Measurements from ENCODE around the gene TLR7. TPM values are rescaled to one million over a fixed set of nuclear protein-coding genes. Genes with fewer than 3 reads are reported as not detected.

Gene TLR7
- not detected in 5 replicates for total RNA-seq (2022; extraction: Qiagen RNA extraction)

DNA sequence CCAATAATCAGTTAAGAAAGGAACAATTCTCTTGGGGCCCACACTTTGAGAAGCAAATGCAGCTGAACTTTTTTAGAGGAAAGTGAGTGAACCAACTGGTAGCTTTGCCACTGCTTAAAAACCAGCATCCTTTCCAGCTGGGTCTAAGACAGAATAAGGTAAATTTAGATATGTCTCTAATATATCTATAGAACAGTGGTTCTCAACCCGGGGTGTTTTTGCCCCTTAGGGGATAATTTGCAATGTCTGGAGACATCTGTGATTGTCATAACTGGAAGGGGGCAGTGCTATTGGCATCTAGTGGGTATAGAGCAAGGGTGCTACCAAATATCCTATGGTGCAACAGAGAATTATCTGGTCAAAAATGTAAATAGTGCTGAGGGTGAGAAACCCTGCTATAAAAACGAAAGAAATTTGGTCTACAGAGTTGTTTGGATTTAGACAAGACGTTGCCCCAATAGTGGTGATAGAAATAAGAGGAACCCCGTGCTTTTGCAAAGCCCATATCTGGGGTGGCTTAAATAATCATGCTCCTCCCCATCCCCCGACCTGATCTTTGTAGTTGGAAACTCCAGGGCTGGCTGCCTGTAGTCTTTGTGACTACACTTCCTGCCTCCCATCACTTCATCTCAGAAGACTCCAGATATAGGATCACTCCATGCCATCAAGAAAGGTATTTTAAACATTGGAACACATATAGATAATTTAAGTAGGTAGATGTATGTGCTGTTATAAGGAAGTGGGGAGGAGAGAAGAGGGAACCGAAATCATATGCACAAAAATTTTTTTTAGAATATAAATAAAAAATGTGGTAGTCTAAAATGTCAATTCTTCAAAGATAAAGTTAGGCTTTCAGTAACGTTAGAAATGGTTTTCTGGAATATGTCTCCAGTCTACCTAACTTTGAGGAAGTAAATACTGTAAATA, at the start of gene TLR7:
Gene TLR7 (plus strand): TSS at position 622 of the 927 bp plus-strand sequence. CDS start 507 bp downstream, outside the sequence.

DNA sequence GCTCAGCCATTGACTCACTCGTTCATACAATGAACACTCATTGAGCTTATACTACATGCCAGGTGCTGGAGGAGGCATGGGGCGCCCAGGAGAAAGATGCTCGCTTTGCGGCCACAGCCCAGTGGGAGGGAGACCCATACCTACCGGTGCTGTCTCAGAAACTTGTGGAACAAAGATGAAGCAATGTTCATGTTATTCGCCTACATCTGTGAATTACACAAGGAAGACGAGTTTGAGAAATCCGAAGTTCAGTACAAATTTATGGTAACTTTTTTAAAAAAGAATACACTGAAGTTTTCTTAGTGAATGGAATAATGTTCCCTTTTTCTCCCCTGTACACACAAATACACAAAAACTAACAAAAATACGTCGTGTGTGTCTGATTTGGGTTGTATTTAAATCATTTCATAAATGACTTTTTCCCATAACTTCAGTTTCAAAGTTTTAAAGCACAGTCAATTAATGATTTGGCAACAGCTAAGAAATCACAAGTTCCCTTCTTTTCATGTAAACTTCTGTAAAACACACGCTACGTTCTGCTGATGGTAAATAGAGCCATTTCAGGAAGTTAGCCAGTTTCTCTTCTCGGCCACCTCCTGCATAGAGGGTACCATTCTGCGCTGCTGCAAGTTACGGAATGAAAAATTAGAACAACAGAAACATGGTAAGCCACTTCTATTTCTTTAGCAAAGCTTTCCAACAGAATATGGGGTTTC, 39.3 kb downstream of the TLR7 start, which contains the start of gene TLR8:
Gene TLR8 (plus strand): TSS at position 575 of the 716 bp plus-strand sequence. CDS start 87 bp downstream, at position 662.

Other genes with a start within 250 kb of the TLR7 start
- gene PRPS2, start 75.7 kb upstream of the TLR7 start, total RNA-seq (2022; extraction: Qiagen RNA extraction), result 36.2 to 45.9 TPM (median 43.3 TPM) in 5 replicates
- gene TLR8, start 39.5 kb downstream of the TLR7 start, total RNA-seq (2022; extraction: Qiagen RNA extraction), result not detected in 5 replicates
- gene TMSB4X, start 108.0 kb downstream of the TLR7 start, total RNA-seq (2022; extraction: Qiagen RNA extraction), result 5,413 to 7,257 TPM (median 5,791 TPM) in 5 replicates
- gene FAM9C, start 177.5 kb downstream of the TLR7 start, total RNA-seq (2022; extraction: Qiagen RNA extraction), result not detected in 5 replicates

Measured in A549 treated with CORT108297 at 1 μM for 4 hours (cell line).